ENCODE results near the gene OR11A1.

GRCh38 chr6:29456971-29457370, at the start of gene OR11A1, which contains the start of gene OR2H1:
- TF ChIP-seq CTCF (IDR thresholded peaks at IDR 0.05; ENCODE audit: low read depth, low read length), result no peak
- no peak for TF ChIP-seq EZH2phosphoT487 (IDR thresholded peaks at IDR 0.05; ENCODE audit: low read depth)

Data from OCI-LY3 (cell line).